NCI-H2107 treated with DMSO at 0.1 percent for 48 hours (cell line): ENCODE data around the gene AQP3.
"Not testable (repeated sequence)": the region's sequence is repeated elsewhere in the genome, so short reads cannot be mapped to it uniquely, and the experiment has no call there.

Source experiments
- DNase-seq: peaks from one replicate; lab custom pipeline; 2025; ENCODE audit not compliant: unreplicated experiment; lab: John Stamatoyannopoulos, UW

AQP3 gene

DNA sequence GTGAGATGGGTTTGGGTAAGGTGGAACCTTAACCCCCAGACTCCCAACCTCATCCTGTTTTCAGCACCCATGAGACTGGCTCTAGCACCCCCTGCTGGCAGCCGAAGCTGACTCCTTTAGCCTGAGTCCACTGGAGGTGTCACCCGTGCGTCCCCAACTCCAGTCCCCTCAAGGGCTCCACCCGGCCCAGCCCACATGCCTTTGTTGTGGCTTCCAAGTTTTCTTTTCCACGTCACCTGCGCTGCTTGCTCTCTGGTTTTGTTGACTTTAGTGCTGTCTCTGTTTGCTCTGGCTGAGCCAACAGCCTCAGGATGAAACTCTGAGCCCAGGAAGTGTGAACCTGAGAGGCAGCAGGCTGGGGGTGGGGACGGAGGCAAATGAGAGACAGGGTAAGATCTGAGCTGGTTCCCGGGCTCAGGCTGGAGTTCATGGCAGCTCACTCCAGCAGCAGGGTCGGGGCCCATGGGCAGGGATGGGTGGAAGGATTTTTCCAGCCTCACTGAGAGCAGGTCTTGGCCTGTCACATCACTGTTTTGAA lies 31.8 kb downstream of the AQP3 start:
- peak; percentile 18 for DNase-seq

DNA sequence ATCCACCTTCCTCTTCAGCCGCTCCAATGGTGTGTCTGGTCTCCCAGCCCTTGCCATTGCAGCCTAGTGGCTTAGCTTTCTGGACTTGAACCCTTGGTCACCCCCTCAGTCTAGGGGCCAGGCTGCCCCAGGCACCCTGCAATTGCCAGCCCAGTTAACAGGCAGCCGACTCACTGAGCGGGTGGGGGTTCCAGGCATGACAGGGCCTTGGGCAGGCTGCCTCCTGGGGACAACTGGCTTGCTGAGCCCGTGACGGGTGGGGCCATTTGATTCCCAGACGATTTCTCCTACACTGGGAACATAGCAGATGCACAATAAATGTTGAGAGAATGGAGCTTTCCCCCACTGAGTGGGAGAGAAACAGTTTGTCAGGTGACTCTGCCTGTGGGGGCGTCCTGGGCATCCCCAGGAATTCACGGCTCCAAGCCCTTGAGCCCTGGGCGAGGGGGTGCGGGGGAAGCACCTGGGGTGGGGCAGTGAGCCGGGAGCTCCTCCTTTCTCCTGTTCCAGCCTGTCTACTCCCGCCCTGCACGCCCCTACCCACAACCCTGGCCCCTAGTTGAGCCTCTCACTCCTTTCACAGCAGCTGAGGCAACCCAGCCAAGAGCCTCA lies 32.4 kb downstream of the AQP3 start:
- DNase-seq: no peak

DNA sequence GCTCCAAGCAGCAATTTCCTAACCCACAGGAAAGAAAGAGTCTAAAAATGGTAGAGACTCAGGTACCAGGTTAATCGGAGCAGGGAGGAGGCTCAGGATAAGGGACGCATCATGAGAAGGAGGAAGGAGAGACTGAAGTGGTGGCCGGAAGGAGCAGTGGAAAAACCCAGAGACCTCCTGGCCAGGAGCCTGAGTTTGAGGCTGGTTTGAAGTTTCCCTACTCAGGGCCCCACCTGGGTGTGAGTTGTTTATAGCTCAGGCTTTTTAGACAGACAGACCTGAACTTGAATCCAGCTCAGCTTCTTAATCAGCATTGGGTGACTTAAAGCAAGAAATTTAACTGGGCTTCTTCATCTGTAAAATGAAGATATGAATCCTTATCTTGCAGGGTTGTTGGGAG lies 33.1 kb downstream of the AQP3 start:
- DNase-seq: no peak

DNA sequence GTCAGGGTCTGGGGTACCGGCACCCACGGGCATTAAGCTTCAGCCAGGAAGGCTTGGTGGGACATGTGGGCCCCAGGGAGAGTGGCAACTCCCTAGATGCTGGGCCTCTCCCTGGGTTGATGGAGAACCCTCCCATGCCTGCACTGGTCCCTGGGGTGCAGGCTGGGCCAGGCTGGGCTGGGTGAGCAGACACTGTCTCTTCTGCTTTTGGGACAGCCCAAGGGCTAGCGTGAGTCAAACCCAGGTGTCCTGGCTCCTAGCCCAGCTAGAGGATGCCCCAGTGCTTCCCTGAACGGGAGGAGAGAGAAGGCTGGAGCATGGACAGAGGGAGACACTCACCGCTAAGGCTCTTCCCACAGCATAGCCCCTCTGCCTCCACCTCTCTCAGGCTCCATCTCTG lies 39.3 kb downstream of the AQP3 start:
- DNase-seq: no peak

DNA sequence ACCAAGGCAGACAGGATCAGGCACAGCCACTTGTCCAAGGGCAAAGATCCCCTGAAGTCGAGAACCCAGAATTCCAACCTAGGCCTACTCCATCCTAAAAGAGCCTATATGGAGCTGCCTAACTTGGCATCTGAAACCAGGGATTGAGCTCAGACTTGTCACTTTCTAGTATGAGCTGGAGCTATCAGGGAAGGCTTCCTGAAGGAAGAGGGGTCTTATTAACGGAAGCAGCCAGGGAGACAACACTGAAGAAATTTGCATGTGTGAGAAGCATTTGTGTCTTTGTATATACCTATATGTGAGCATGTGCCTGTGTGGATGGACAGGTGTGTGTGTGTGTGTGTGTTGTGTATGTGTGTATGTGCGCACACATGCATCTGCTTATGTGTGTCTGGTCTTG lies 40.3 kb downstream of the AQP3 start:
- no peak for DNase-seq

DNA sequence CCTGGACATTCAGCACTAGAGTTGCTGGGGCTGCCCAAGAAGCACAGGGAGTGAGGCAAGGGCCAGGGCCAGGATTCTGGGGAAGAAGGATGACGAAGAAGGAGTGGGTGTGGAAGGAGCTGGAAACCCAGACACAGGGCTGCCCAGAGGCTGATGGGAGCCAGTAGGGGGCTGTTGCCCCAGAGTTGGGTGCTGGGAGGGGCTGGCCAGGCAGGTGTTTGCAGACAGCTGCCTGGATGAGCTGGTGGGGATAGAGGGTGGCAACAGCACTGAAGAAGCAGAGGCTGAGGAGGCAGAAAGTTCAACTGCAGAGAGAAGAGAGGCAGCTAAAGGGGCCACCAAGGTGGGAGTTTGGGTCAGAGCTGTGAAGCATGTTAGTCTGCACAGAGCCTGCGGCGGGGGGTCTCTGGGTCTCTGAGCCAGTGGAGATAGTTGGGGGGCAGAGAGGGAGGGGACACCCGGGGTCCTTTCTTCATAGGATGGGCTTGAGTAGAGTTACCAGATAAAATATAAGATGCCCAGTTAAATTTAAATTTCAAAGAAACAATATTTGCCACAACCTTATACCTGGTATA lies 42.5 kb downstream of the AQP3 start:
- no peak for DNase-seq

DNA sequence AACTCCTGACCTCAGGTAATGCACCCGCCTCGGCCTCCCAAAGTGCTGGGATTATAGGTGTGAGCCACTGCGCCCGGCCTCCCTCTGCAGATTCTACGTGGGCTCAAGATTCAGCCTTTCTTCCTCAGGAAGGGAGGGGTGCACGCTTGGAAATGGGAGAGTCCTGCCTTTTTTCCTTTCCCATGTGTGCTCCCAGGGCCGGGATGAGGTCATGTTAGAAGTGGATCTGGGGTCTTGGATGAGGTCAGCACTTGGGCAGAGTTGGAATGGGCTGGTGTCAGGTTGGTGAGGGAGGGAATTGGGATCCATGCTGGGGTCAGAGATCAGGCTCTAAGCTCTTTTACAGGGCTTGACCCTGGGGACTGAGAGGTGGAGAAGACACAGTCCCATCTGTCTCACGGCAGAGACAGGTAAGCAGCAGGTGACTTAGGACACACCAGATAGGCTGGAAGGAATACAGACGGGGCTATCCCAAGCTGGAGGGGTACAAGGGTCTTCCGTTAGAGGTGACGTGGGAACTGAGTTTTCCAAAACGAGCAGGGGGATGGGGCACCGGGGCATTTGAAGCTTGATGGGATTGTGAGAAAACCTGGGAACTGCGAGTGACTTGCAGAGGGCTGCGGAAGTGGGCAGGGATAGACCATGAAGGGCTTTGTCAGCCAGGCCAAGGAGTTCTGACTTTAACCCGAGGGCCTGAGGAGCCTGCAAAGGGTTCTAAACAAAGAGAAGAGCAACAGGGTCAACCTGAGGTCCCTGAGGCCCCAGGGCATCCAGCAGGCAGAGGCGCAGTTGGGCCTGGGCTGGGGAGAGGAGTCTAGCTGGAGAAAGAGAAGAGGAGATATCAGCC lies 43.2 kb downstream of the AQP3 start:
- DNase-seq: no peak

DNA sequence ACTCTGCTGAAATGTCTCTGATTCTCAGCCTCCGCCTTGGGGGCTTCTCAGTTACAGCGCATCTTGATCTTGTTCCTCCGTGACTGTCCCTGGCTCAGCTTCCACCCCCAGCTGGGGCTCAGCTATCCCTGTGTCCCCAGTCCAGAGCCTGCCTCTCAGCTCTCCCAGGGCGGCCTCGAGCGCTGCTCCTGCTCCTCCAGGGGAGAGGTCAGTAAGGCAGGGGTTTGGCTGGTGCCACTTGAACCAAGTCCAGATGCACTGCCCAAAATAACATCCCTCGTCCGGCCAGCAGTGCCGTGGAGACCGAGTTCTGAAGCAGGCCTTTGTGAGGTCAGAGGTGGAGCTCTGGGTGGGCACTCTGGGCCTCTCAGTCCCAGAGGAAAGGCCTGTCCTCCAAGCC lies 45.0 kb downstream of the AQP3 start, which contains the start of gene AQP7:
TSS of gene AQP7 (minus strand) at position 198 of the 400 bp plus-strand sequence. CDS start 1,306 bp downstream, outside the sequence.
- not testable (repeated sequence) for DNase-seq

DNA sequence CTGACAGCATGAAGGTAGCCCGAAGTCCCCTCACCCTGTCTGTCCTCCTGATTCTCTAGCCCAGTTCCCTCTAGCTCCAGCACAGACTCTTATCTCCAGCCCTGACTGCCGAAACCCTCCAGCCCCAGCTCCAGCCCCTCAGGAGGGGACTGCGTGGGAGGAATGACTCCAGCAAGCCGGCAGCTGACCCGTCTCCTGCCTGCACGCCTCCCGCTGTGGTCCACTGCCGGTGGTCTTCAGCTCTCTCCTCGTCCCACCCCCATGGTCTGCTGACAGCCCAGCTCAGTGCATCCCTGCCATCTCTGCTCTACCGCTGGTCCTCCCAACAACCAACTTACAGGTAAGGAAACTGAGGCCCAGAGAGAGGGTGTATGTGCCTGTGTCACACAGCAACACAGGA lies 45.6 kb downstream of the AQP3 start:
- DNase-seq: not testable (repeated sequence)

DNA sequence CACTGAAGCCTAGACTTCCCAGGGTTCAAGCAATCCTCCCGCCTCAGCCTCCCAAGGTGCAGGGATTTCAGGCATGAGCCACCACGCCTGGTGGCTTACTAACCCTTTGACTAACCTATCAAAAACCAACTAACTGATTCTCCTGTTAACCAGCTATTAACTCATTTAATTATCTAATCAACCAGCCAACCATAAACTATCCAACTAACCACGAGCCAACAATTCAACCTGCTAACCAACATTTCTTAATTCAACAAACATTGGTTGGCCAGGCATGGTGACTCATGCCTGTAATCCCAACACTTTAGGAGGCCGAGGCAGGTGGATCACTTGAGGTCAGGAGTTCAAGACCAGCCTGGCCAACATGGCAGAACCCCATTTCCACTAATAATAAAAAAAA lies 48.3 kb downstream of the AQP3 start:
- DNase-seq: not testable (repeated sequence)

DNA sequence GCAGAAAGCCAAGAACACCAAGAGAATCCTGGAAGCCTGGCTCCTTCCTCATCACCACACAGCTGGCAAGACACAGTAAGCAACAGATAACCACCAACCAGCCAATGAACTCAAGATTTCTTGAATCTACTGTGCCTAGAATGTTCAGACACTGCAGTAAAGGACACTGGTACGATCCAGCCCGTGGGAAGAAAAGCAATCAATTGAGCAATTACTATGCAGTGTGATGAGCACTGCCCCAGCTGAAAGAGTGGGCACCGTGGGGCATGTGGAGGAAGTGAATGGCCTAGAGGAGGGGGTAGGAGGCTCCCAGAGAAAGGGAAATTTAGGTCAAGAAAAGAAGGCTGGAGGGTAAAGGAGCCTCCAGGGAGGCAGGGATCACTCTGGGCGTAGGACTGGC lies 49.6 kb downstream of the AQP3 start:
- DNase-seq: not testable (repeated sequence)

DNA sequence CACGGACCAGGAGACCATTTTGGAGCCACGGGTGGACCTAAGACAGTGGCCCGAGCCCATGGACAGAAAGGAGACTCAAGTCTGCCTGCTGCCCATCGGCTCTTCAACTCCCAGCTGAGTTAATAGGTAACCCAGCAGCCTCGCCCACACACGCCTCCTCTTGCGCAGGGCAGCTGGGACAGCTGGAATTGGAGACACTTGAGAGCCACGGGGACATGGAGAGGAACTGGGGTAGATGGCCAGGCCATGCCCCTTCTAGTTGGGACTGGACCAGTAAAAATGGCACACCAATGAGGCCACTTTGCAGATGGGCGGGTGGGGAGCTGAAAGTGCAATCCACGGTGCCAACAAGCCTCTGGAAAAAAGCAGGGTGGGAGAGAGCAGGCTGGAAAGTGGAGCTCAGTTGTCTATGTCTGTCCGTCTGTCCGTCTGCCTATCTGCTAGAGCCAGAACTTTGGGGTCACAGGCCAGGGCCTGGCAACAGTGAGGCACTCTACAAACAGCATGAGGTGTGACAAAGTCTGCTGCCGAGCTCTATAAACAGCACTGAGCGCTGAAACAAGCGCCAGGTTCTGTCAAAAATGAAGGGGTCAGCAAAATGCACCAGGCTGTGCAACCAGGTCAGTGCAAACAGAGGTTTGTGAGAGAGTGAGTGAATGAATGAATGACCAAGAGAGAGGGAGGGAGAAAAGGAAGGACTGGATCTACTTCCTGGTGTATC lies 52.1 kb downstream of the AQP3 start:
- not testable (repeated sequence) for DNase-seq

DNA sequence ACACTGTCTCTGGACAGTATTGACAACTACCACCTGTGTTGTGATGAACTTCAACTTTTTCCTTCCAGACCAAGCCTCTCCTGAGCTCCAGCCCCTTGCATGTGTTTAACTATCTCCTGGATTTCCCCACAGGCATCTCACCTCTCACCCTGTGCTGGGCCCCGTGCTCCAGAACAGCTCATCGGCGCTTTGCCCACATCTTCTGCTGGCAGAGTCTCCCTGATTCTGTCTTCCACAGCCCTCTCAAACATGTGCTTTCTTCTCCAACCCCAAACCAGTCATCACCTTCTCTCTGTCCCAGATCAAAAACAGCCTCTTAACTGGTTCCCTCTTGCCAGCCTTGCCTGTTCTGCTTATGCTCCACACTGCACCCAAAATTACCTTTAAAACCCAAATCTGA lies 53.4 kb downstream of the AQP3 start:
- not testable (repeated sequence) for DNase-seq

DNA sequence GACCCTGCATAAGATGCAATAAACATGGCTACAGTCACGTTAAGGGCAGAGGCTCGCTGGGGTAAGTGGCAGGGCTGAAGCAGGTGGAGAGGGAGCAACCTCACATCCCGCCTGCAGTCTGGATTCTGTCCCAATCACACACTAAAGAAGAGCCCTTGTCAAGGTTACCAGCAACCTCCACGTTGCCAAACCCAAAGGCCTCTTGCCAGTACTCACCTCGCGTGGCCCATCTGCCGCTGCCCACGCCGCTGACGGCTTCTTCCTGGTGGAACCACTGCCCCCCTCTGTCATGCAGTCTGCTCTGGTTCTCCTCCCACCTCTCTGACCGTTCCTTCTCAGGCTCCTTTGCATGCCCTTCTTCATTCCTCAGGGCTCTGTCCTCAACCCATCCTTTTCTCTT lies 53.8 kb downstream of the AQP3 start:
- no peak for DNase-seq

DNA sequence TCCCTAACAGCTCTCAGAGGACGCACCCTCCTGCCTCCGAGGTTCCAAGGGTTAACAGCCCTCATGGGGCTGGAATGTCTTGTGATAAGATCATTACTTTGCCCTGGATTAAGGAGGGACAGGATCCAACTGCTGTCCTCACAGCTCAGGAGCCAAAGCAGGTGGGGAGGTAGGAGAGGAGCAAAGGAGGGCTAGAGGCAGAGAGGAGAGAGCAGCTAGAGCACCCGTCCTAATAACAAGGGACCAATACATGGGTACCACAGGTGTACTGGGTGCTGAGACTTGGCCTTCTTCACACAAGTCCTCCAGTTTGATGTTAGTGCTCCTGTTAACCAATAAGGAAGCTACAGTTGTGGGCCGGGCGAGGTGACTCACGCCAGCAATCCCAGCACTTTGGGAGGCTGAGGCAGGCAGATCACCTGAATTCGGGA lies 54.8 kb downstream of the AQP3 start:
- DNase-seq: not testable (repeated sequence)
